Measurements from ENCODE around the gene SPSB4. TPM values are rescaled to one million over a fixed set of nuclear protein-coding genes. Genes with fewer than 3 reads are reported as not detected.
A peak's percentile ranks its signal among the peaks of the same experiment; 100 is the strongest.

SPSB4 gene
- total RNA-seq, 2 experiments from 2014 or later, result not detected

DNA sequence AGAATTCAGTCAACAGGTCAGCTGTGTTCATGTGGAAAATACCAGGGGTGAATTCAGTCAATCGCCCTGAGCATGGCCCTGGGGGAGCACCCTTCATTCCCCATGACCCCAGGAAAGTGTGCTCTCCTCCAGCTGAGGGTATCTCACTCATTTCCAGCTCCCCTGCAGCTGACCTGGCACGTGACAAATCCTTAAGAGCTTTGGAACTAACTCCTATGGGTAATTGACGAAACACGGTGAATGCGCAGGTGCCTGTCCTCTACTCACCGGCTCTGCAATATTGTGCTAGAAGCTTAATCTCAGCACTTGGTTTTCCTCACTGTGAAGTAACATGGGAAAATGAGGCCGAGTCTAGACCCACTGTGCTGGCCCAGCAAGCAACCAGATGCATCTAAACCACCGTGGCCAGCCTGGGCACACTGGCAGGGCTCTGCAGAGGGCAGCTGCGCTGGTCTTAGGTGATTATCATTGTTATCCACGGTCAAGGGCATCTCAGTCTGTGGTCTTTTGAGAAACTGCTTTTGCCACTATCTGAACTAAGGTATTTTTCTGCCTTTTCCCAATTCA lies 63.1 kb downstream of the SPSB4 start:
- ChIA-PET CTCF (ENCODE audit: unreplicated experiment) (no interaction called here), POLR2A (no interaction called here)
- Histone ChIP-seq H3K4me3 (ENCODE audit: low read depth, low read length, poor library complexity, severe bottlenecking) (no peak overlapping the region), H4K20me1 (ENCODE audit: insufficient read depth, low read length) (no peaks in the 10 kb centered on the region), H3K9me3 (ENCODE audit: low read length) (no peaks in the 10 kb centered on the region), H3K79me2 (ENCODE audit: insufficient read depth, low read depth, low read length) (no peaks in the 10 kb centered on the region), H3K36me3 (ENCODE audit: insufficient read depth, low read length) (no peaks in the 10 kb centered on the region), H3K4me2 (ENCODE audit: low read length) (no peak overlapping the region), H2AFZ (ENCODE audit: low read length) (no peak overlapping the region), H3K27ac (ENCODE audit: low read depth, low read length, poor library complexity, severe bottlenecking) (no peak overlapping the region), H3K9me2 (ENCODE audit: insufficient read depth, low read length) (no peaks in the 10 kb centered on the region), H3K4me1 (ENCODE audit: insufficient read depth, low read length, poor library complexity, severe bottlenecking) (no peaks in the 10 kb centered on the region)
- no peak for TF ChIP-seq EZH2phosphoT487 (IDR thresholded peaks at IDR 0.05; ENCODE audit: borderline replicate concordance, low read depth, low read length)
- TF ChIP-seq, protein P1, sequence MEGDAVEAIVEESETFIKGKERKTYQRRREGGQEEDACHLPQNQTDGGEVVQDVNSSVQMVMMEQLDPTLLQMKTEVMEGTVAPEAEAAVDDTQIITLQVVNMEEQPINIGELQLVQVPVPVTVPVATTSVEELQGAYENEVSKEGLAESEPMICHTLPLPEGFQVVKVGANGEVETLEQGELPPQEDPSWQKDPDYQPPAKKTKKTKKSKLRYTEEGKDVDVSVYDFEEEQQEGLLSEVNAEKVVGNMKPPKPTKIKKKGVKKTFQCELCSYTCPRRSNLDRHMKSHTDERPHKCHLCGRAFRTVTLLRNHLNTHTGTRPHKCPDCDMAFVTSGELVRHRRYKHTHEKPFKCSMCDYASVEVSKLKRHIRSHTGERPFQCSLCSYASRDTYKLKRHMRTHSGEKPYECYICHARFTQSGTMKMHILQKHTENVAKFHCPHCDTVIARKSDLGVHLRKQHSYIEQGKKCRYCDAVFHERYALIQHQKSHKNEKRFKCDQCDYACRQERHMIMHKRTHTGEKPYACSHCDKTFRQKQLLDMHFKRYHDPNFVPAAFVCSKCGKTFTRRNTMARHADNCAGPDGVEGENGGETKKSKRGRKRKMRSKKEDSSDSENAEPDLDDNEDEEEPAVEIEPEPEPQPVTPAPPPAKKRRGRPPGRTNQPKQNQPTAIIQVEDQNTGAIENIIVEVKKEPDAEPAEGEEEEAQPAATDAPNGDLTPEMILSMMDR (conservative IDR thresholded peaks at IDR 0.05; ENCODE audit: low read length), result no peak
- intact Hi-C loops (cut with micrococcal nuclease; ENCODE audit: unreplicated experiment), result no loop called here
- no peak for DNase-seq (ENCODE audit: low spot score)
- BruUV-seq (replicated peaks), result no TSS peak

DNA sequence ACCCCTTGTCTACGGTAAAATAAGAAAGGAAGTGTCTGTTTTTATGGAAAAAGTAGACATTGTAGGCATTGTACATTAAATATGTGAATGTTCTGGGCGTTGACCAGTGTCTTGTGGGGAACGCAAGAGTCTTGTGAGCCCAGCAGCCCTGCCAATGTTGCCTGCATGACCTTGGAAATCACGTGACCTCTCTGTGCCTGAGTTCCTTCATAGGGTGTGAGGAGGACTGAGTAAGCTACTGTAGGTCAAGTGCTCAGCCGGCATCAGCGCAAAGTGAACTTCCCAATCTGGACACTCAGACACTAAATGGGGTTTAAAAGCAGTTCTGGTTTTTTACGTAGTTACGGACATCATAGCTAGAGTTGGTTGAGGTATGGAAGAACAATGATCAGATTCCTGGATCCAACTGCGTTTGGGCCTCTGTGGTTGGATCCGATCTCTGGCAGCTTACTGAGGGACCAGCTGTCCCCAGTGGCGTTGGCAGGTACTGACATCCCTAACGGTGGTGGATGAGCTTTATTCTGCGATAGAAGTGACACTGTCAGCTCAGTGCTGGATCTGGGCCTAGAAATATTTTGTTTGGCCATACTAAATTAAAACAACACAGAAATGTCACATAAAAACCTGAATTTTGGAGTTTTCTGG lies 63.8 kb downstream of the SPSB4 start:
- DNase-seq (ENCODE audit: low spot score), result peak; percentile 3
- intact Hi-C loops (cut with micrococcal nuclease; ENCODE audit: unreplicated experiment), result no loop called here
- TF ChIP-seq, protein P1 (conservative IDR thresholded peaks at IDR 0.05; ENCODE audit: low read length), result peak; percentile 58
- no peak for TF ChIP-seq EZH2phosphoT487 (IDR thresholded peaks at IDR 0.05; ENCODE audit: borderline replicate concordance, low read depth, low read length)
- Histone ChIP-seq H3K79me2 (ENCODE audit: insufficient read depth, low read depth, low read length) (no peaks in the 10 kb centered on the region), H4K20me1 (ENCODE audit: insufficient read depth, low read length) (no peaks in the 10 kb centered on the region), H3K9me3 (ENCODE audit: low read length) (no peaks in the 10 kb centered on the region), H2AFZ (ENCODE audit: low read length) (no peak overlapping the region), H3K36me3 (ENCODE audit: insufficient read depth, low read length) (no peaks in the 10 kb centered on the region), H3K4me2 (ENCODE audit: low read length) (no peak overlapping the region), H3K27ac (ENCODE audit: low read depth, low read length, poor library complexity, severe bottlenecking) (no peak overlapping the region), H3K4me3 (ENCODE audit: low read depth, low read length, poor library complexity, severe bottlenecking) (no peak overlapping the region), H3K4me1 (ENCODE audit: insufficient read depth, low read length, poor library complexity, severe bottlenecking) (no peaks in the 10 kb centered on the region), H3K9me2 (ENCODE audit: insufficient read depth, low read length) (no peaks in the 10 kb centered on the region)
- ChIA-PET CTCF (ENCODE audit: unreplicated experiment) (no interaction called here), POLR2A (interaction anchor here (0.7 kb wide), 2 partner anchors 9 to 326 kb away, joined by 3 read pairs; no protein-coding TSS in a partner anchor)
- no TSS peak for BruUV-seq (replicated peaks)
